NCI-H2196 treated with DMSO at 0.1 percent for 48 hours (cell line): ENCODE data around the gene NPC2.
"Not testable (repeated sequence)": the region's sequence is repeated elsewhere in the genome, so short reads cannot be mapped to it uniquely, and the experiment has no call there.

ENCODE experiments used
- DNase-seq: peaks from one replicate; lab custom pipeline; 2025; ENCODE audit not compliant: unreplicated experiment; lab: John Stamatoyannopoulos, UW

Gene NPC2

GRCh38 chr14:74472601-74473000, 20.5 kb downstream of the NPC2 start:
- no peak for DNase-seq

GRCh38 chr14:74469548-74470518, 23.3 kb downstream of the NPC2 start:
- DNase-seq: no peak

GRCh38 chr14:74468513-74468912, 24.6 kb downstream of the NPC2 start:
- no peak for DNase-seq

GRCh38 chr14:74465335-74465734, 27.8 kb downstream of the NPC2 start:
- no peak for DNase-seq

GRCh38 chr14:74464785-74465184, 28.3 kb downstream of the NPC2 start:
- no peak for DNase-seq

- no peak for DNase-seq
These were observed 29.4 kb downstream of the NPC2 start for GRCh38 chr14:74463697-74464096.

GRCh38 chr14:74462993-74463392, 30.1 kb downstream of the NPC2 start:
- DNase-seq: no peak

- no peak for DNase-seq
These were observed 33.1 kb downstream of the NPC2 start for GRCh38 chr14:74459976-74460375.

GRCh38 chr14:74459289-74459946, 33.7 kb downstream of the NPC2 start:
- no peak for DNase-seq

- DNase-seq: no peak
These were observed 35.6 kb downstream of the NPC2 start for GRCh38 chr14:74457565-74457895.

GRCh38 chr14:74456684-74457564, 36.2 kb downstream of the NPC2 start:
- DNase-seq: no peak

- DNase-seq: not testable (repeated sequence)
These were observed 38.7 kb downstream of the NPC2 start for GRCh38 chr14:74454397-74454796.

GRCh38 chr14:74444866-74445265, 48.2 kb downstream of the NPC2 start:
- no peak for DNase-seq

- no peak for DNase-seq
These were observed 50.3 kb downstream of the NPC2 start for GRCh38 chr14:74442757-74443156.

- DNase-seq: no peak
These were observed 52.0 kb downstream of the NPC2 start for GRCh38 chr14:74441113-74441512.

- no peak for DNase-seq
These were observed 54.7 kb downstream of the NPC2 start for GRCh38 chr14:74438351-74438915.

- no peak for DNase-seq
These were observed 55.5 kb downstream of the NPC2 start for GRCh38 chr14:74437496-74438053.

GRCh38 chr14:74434294-74434693, 58.8 kb downstream of the NPC2 start:
- DNase-seq: no peak

GRCh38 chr14:74429991-74430390, 63.1 kb downstream of the NPC2 start:
- no peak for DNase-seq
